Small intestine (tissue), 16 donors: ENCODE results near the gene C1orf21. TPM values are rescaled to one million over a fixed set of nuclear protein-coding genes. Genes with fewer than 3 reads are reported as not detected.
A peak's percentile ranks its signal among the peaks of the same experiment; 100 is the strongest.
"Not testable (repeated sequence)": the region's sequence is repeated elsewhere in the genome, so short reads cannot be mapped to it uniquely, and the experiment has no call there.

Experiments
- DNase-seq, 2 donors: peaks; one replicate each; pipeline versions ENCODE4 v3.0.0 to v3.0.0-alpha.2; 2013
- FAIRE-seq: peaks from 2 replicates; lab custom pipeline; 2012; peaks lifted over from hg19 to GRCh38; lab: Jason Lieb, UNC
- H3K27ac ChIP-seq, 3 donors: one replicate each; pipeline ENCODE4 v1.5.1; 2013; ENCODE audit warnings: low read length in 2 of 3, mild to moderate bottlenecking in 2 of 3, control low read depth in 1 of 3, inconsistent platforms in 1 of 3, low read depth in 1 of 3, moderate library complexity in 1 of 3
- H3K27me3 ChIP-seq, 3 donors: one replicate each; pipeline ENCODE4 v1.6.1; 2013; ENCODE audit warnings: low read length in 3 of 3, inconsistent platforms in 1 of 3; ENCODE audit not compliant: control insufficient read depth in 3 of 3, insufficient read depth in 3 of 3
- H3K36me3 ChIP-seq, 3 donors: one replicate each; pipeline ENCODE4 v1.6.1; 2013; ENCODE audit warnings: low read length in 3 of 3, inconsistent platforms in 1 of 3, low read depth in 1 of 3, mild to moderate bottlenecking in 1 of 3, moderate library complexity in 1 of 3; ENCODE audit not compliant: control insufficient read depth in 3 of 3, insufficient read depth in 2 of 3
- H3K4me1 ChIP-seq, 3 donors: one replicate each; pipeline ENCODE4 v1.6.1; 2013; ENCODE audit warnings: low read length in 2 of 3, inconsistent platforms in 1 of 3, low read depth in 1 of 3, mild to moderate bottlenecking in 1 of 3, moderate library complexity in 1 of 3; ENCODE audit not compliant: control insufficient read depth in 3 of 3, insufficient read depth in 2 of 3
- H3K4me3 ChIP-seq, 3 donors: one replicate each; pipeline ENCODE4 v1.5.1; 2013; ENCODE audit warnings: low read length in 3 of 3, control low read depth in 1 of 3, inconsistent platforms in 1 of 3, low read depth in 1 of 3, mild to moderate bottlenecking in 1 of 3, moderate library complexity in 1 of 3
- H3K9me3 ChIP-seq, 2 donors: one replicate each; pipeline ENCODE4 v1.6.1; 2013; ENCODE audit warnings: low read depth in 1 of 2, low read length in 1 of 2; ENCODE audit not compliant: control insufficient read depth in 2 of 2, insufficient read depth in 1 of 2
- WGBS, 3 donors: extraction: QIAGEN DNeasy Blood & Tissue Kit; methylation state at CpG; one replicate each; pipeline ENCODE4 v1.1.7; 2013; 5-methylcytosine and 5-hydroxymethylcytosine counted together
- long read RNA-seq, 10 donors: transcript quantifications; one replicate each; lab custom pipeline, GENCODE V29; 2026
- polyA plus RNA-seq, 4 donors: library from polyadenylated mRNA; stranded (reverse) in 3 of 4; unstranded in 1 of 4; fragments of 200-250 nt in 3 of 4; fragments of 120-200 nt in 1 of 4; gene quantifications; one replicate each; pipeline versions ENCODE4 v1.2.1 to v1.2.3, GENCODE V29; 2013
- donor health status: healthy with polysubstance abuse.
- donor health status: control.
- donor health status: control.
- donor health status: Bipolar disorder and iron deficiency.
- donor health status: healthy.

Gene C1orf21
- polyA plus RNA-seq: 10 to 100 TPM; 36.5 to 78.3 (median 58.9) TPM
- long read RNA-seq, donor 1: 0 reads
- long read RNA-seq, donor 2, full-length matches to known transcripts: 9 of 9 reads
- long read RNA-seq, donor 2, partial matches to known transcripts: 0 of 9 reads
- long read RNA-seq, donor 2, other reads (novel, unspliced or antisense): 0 of 9 reads
- long read RNA-seq, donor 3, full-length matches to known transcripts: 19 of 19 reads
- long read RNA-seq, donor 3, partial matches to known transcripts: 0 of 19 reads
- long read RNA-seq, donor 3, other reads (novel, unspliced or antisense): 0 of 19 reads
- long read RNA-seq, donor 4, full-length matches to known transcripts: 1 of 1 reads
- long read RNA-seq, donor 4, partial matches to known transcripts: 0 of 1 reads
- long read RNA-seq, donor 4, other reads (novel, unspliced or antisense): 0 of 1 reads
- long read RNA-seq, donor 5, full-length matches to known transcripts: 6 of 14 reads
- long read RNA-seq, donor 5, partial matches to known transcripts: 8 of 14 reads
- long read RNA-seq, donor 5, other reads (novel, unspliced or antisense): 0 of 14 reads
- long read RNA-seq, donor 6, full-length matches to known transcripts: 20 of 20 reads
- long read RNA-seq, donor 6, partial matches to known transcripts: 0 of 20 reads
- long read RNA-seq, donor 6, other reads (novel, unspliced or antisense): 0 of 20 reads
- long read RNA-seq, donor 7: 0 reads
- long read RNA-seq, donor 8, full-length matches to known transcripts: 3 of 3 reads
- long read RNA-seq, donor 8, partial matches to known transcripts: 0 of 3 reads
- long read RNA-seq, donor 8, other reads (novel, unspliced or antisense): 0 of 3 reads
- long read RNA-seq, donor 9, full-length matches to known transcripts: 4 of 4 reads
- long read RNA-seq, donor 9, partial matches to known transcripts: 0 of 4 reads
- long read RNA-seq, donor 9, other reads (novel, unspliced or antisense): 0 of 4 reads
- long read RNA-seq, donor 10, full-length matches to known transcripts: 35 of 35 reads
- long read RNA-seq, donor 10, partial matches to known transcripts: 0 of 35 reads
- long read RNA-seq, donor 10, other reads (novel, unspliced or antisense): 0 of 35 reads

GRCh38 chr1:184386312-184387068, at the start of gene C1orf21:
C1orf21 (plus strand) TSS chr1:184387029; CDS start chr1:184477510, 90,481 bp downstream.
- no peaks in the 10 kb centered on the region for H3K9me3 ChIP-seq
- H3K36me3 ChIP-seq: no peaks in the 10 kb centered on the region
- 0 to 1% (median 0%) methylated on average over 43 to 73 of the region's 73 CpGs for WGBS, 3 donors
- peaks cover 0 to 4% (median 0%) of the 10 kb centered on the region in 3 donors for H3K27me3 ChIP-seq
- H3K27ac ChIP-seq: peak within 1 kb of the TSS; percentile 73 to 86 (median 83)
- peak within 1 kb of the TSS; percentile 86 to 94 (median 87) for H3K4me3 ChIP-seq
- peaks cover 2 to 22% (median 7%) of the 10 kb centered on the region in 3 donors for H3K4me1 ChIP-seq
- FAIRE-seq: no peak
- peak; percentile 90 to 94 for DNase-seq

GRCh38 chr1:184337865-184338264, 49.0 kb upstream of the C1orf21 start:
- H3K4me1 ChIP-seq, H3K9me3 ChIP-seq, H3K27ac ChIP-seq, DNase-seq, H3K36me3 ChIP-seq, FAIRE-seq, H3K4me3 ChIP-seq, H3K27me3 ChIP-seq: not testable (repeated sequence)
- WGBS, 3 donors: 77 to 85% (median 83%) methylated on average over 1 of the region's 1 CpG

GRCh38 chr1:184340984-184341383, 45.8 kb upstream of the C1orf21 start:
- 73 to 100% (median 85%) methylated on average over 1 of the region's 1 CpG for WGBS, 3 donors
- Histone ChIP-seq H3K4me3 (no peak overlapping the region), H3K4me1 (no peaks in the 10 kb centered on the region), H3K27me3 (no peaks in the 10 kb centered on the region), H3K36me3 (no peaks in the 10 kb centered on the region), H3K9me3 (no peaks in the 10 kb centered on the region), H3K27ac (no peak overlapping the region)
- DNase-seq (no peak), FAIRE-seq (no peak)

DNA sequence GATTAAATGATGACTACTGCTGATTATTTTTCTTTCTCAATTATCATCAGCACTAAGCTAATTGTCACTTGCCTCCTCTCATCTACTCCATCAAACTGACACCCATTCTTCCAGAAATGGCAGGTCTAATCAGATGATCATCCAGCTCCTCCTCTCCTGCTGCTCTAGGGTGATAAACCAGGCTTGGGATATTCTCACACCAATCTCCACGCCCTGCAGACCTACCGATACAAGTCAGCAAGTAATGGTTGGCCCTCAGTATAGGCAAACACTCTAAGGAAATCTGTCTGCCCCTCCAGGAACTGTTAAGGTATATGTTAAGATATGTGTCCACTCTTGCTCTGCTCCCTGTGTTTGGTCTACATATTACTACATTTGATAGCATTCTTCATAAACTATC, 36.3 kb upstream of the C1orf21 start:
- Histone ChIP-seq H3K27ac (no peak overlapping the region), H3K9me3 (no peaks in the 10 kb centered on the region), H3K4me3 (no peak overlapping the region), H3K4me1 (no peaks in the 10 kb centered on the region), H3K27me3 (peaks cover 0 to 5% (median 0%) of the 10 kb centered on the region in 3 donors), H3K36me3 (no peaks in the 10 kb centered on the region)
- 77 to 80% (median 78%) methylated on average over 2 of the region's 2 CpGs for WGBS, 3 donors
- no peak for DNase-seq
- no peak for FAIRE-seq

DNA sequence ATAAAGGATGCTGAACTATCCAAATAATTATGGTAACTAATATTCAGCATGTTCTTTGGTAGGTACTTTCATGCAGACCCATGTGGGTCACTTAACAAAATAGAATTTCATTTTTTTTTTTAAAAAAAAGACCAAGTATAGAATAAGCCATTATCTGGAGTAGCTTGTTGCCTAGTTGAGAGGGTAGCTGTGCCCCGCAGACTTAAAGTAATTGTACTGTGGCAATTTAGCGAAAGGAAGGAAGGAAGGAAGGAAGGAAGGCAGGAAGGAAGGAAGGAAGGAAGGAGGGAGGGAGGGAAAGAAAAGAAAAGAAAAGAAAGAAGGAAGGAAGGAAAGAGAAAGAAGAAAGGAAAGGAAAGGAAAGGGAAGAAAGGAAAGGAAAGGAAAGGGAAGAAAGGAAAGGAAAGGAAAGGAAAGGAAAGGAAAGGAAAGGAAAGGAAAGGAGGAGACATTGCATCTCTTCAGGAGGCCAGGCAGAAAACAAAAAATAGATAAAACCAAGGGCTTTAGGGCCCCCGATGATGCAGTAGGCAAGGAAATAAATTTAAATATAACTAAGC, 35.3 kb upstream of the C1orf21 start:
- Histone ChIP-seq H3K36me3 (no peaks in the 10 kb centered on the region), H3K4me3 (no peak overlapping the region), H3K4me1 (no peaks in the 10 kb centered on the region), H3K27ac (no peak overlapping the region), H3K27me3 (peaks cover 0 to 5% (median 0%) of the 10 kb centered on the region in 3 donors), H3K9me3 (no peaks in the 10 kb centered on the region)
- DNase-seq: no peak
- no peak for FAIRE-seq
- WGBS, 3 donors: 81 to 89% (median 84%) methylated on average over 3 of the region's 3 CpGs

DNA sequence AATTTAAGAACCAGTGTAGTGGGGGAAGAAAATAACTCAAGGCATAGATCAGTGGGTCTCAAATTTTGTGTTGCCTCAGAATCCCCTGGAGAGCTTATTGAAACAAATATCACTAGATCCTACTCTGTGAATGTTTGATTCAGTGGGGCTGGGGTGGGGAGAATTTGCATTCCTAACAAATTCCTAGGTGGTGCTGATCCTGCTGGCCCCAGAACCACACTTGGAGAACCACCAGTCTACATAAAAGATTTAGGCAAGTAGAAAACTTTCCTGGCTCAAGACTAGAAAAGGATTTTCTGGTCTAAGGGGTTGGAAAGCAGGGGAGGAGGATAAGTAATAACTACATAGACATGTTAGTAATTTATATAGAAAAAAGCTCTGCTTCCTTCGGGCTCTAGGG, 34.1 kb upstream of the C1orf21 start:
- FAIRE-seq: no peak
- Histone ChIP-seq H3K36me3 (no peaks in the 10 kb centered on the region), H3K27me3 (peaks cover 0 to 5% (median 0%) of the 10 kb centered on the region in 3 donors), H3K4me1 (no peaks in the 10 kb centered on the region), H3K4me3 (no peak overlapping the region), H3K9me3 (no peaks in the 10 kb centered on the region), H3K27ac (no peak overlapping the region)
- no peak for DNase-seq
- WGBS, 3 donors: 76 to 93% (median 86%) methylated on average over 1 of the region's 1 CpG

DNA sequence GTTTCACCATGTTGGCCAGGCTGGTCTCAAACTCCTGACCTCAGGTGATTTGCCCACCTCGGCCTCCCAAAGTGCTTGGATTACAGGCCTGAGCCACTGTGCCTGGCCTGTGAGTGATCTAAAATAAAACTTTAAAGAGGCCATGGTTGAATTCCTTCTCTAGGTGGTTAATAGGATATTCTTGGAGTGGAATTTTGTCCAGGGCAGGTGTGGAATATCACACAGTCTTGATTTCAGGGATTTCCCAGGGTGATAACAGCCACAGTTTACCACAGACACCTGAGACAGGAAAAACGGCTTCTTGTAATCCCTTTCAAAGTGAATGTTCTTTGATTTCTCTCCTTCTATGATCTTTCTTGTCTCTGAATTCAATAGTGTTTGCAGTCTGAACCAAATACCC, 32.1 kb upstream of the C1orf21 start:
- no peak for FAIRE-seq
- 76 to 79% (median 79%) methylated on average over 2 of the region's 2 CpGs for WGBS, 3 donors

More for the DNA sequence above, 32.1 kb upstream of the C1orf21 start:
- Histone ChIP-seq H3K27ac (no peak overlapping the region), H3K4me1 (no peaks in the 10 kb centered on the region), H3K4me3 (no peak overlapping the region), H3K9me3 (no peaks in the 10 kb centered on the region), H3K36me3 (no peaks in the 10 kb centered on the region), H3K27me3 (peaks cover 0 to 5% (median 0%) of the 10 kb centered on the region in 3 donors)
- DNase-seq: no peak
